Activated naive CD4-positive, alpha-beta T cell treated with anti-CD3 and anti-CD28 coated beads for 36 hours (primary cell): ENCODE measurements around the gene NIP7. TPM values are rescaled to one million over a fixed set of nuclear protein-coding genes. Genes with fewer than 3 reads are reported as not detected.

Experiments used
- CTCF ChIA-PET: fragments of 350-600 bp; sonication (Branson Sonifier 250); formaldehyde crosslinking; loops from one replicate; lab custom pipeline; 2021; ENCODE audit warnings: antibody characterized with exemption; lab: Charles Lee
- DNase-seq: peaks from one replicate; pipeline ENCODE4 v3.0.0-alpha.2; 2020
- H3K27ac Mint-ChIP-seq: one replicate; pipeline ENCODE4 v1.8.0; 2021; ENCODE audit warnings: mild to moderate bottlenecking, mixed read lengths
- H3K27me3 Mint-ChIP-seq: one replicate; pipeline ENCODE4 v1.8.0; 2021; ENCODE audit warnings: low read depth, mixed read lengths
- H3K36me3 Mint-ChIP-seq: one replicate; pipeline ENCODE4 v1.8.0; 2021; ENCODE audit warnings: low read depth, mixed read lengths
- H3K4me1 Mint-ChIP-seq: one replicate; pipeline ENCODE4 v1.8.0; 2021; ENCODE audit warnings: low read depth, mixed read lengths
- H3K4me3 Mint-ChIP-seq: one replicate; pipeline ENCODE4 v1.8.0; 2021; ENCODE audit warnings: mild to moderate bottlenecking, moderate library complexity, mixed read lengths
- H3K9me3 Mint-ChIP-seq: one replicate; pipeline ENCODE4 v1.8.0; 2021; ENCODE audit warnings: mixed read lengths
- intact Hi-C: fragments of 100-400 bp; cut with micrococcal nuclease; formaldehyde crosslinking; loops from one replicate; pipeline ENCODE4 v1.15.1; 2023
- total RNA-seq, 2 experiments: library from RNA; stranded (reverse); gene quantifications; one replicate each; pipeline ENCODE4 v1.2.3, GENCODE V29; 2021

Gene NIP7
- total RNA-seq, 2 experiments from 2014 or later = 35.3 to 36.8 TPM

DNA sequence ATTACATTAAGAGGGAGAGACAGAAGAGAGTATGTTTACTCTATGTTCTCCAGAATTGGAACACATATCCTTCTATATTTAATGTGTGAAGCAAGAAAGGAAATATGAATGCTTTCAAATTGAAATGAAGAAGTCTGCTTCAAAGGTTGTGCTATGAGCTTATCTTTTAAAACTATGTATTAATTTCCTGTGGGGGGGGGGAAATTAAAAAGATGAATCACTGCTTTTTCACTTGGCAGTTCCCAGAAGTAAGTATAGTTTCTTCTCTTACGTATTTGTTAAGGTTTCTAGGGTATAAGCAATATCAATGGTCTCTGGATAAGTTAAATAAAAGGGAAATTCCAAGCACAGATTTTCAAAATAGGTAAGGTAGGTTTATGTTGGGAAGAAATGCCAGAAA lies 39.2 kb downstream of the NIP7 start:
- Mint-ChIP-seq H3K27ac (peak overlapping the region; percentile 80), H3K36me3 (peaks cover 47% of the 10 kb centered on the region), H3K9me3 (no peaks in the 10 kb centered on the region), H3K27me3 (no peaks in the 10 kb centered on the region), H3K4me3 (no peak overlapping the region), H3K4me1 (peaks cover 49% of the 10 kb centered on the region)
- CTCF ChIA-PET = interaction anchor here (0.5 to 2.0 kb wide), 5 partner anchors 15 to 269 kb away, joined by 3 to 5 read pairs (median 3); partner anchors contain the start of genes COG8 and NIP7
- intact Hi-C loops = no loop called here
- DNase-seq = no peak

GRCh38 chr16:69381231-69381630 lies 41.7 kb downstream of the NIP7 start:
- CTCF ChIA-PET = interaction anchor here (1.2 kb wide), 1 partner anchor 16 kb away, joined by 3 read pairs; no protein-coding TSS in a partner anchor
- Mint-ChIP-seq H3K9me3 (no peaks in the 10 kb centered on the region), H3K27ac (peak overlapping the region; percentile 65), H3K4me3 (no peak overlapping the region), H3K27me3 (no peaks in the 10 kb centered on the region), H3K36me3 (peaks cover 55% of the 10 kb centered on the region), H3K4me1 (peaks cover 61% of the 10 kb centered on the region)
- intact Hi-C loops = loop anchor here (10.0 kb wide), 1 partner anchor 216 kb away; no protein-coding TSS in a partner anchor
- DNase-seq = no peak

GRCh38 chr16:69382421-69382820 lies 42.8 kb downstream of the NIP7 start:
- no peak overlapping the region for H3K4me3 Mint-ChIP-seq
- DNase-seq = no peak
- H3K27me3 Mint-ChIP-seq = no peaks in the 10 kb centered on the region
- CTCF ChIA-PET = interaction anchor here (1.1 kb wide), 1 partner anchor 14 kb away, joined by 3 read pairs; no protein-coding TSS in a partner anchor
- intact Hi-C loops = loop anchor here (10.0 kb wide), 1 partner anchor 218 kb away; no protein-coding TSS in a partner anchor
- peaks cover 49% of the 10 kb centered on the region for H3K36me3 Mint-ChIP-seq
- H3K27ac Mint-ChIP-seq = peak overlapping the region; percentile 59
- peaks cover 61% of the 10 kb centered on the region for H3K4me1 Mint-ChIP-seq
- H3K9me3 Mint-ChIP-seq = no peaks in the 10 kb centered on the region

DNA sequence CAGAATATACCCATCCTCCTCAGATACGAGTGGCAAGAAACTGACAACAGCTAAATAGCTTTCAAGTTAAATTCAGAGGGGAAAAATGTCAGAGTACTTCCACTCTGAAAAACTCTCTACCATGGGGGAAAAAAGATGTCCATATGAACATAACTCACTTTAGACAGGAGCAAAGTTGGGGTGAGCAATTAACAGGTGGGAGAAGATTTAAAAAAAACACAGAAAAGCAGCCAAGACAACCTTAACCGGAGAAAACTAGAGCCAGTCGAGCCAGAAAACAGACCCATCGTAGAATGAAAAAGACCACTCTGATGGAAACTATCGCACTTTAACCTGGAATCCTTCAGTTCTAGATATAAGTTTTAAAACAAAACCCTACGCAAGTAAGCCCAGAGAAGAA lies 45.4 kb downstream of the NIP7 start:
- Mint-ChIP-seq H3K27ac (peak overlapping the region; percentile 97), H3K36me3 (peaks cover 36% of the 10 kb centered on the region), H3K27me3 (no peaks in the 10 kb centered on the region), H3K9me3 (no peaks in the 10 kb centered on the region), H3K4me1 (peaks cover 38% of the 10 kb centered on the region), H3K4me3 (peak overlapping the region; percentile 97)
- intact Hi-C loops = loop anchor here (1.0 to 10.0 kb wide), 4 partner anchors 39 to 220 kb away; partner anchors contain the start of genes CYB5B and VPS4A
- CTCF ChIA-PET = interaction anchor here (1.4 to 1.9 kb wide), 2 partner anchors 15 to 369 kb away, joined by 3 to 6 read pairs; partner anchors contain the start of gene NOB1
- DNase-seq = no peak

- H3K4me1 Mint-ChIP-seq = peaks cover 29% of the 10 kb centered on the region
- CTCF ChIA-PET = interaction anchor here (2.4 kb wide), 1 partner anchor 10 kb away, joined by 15 read pairs; no protein-coding TSS in a partner anchor
- no peak for DNase-seq
- no peaks in the 10 kb centered on the region for H3K9me3 Mint-ChIP-seq
- peaks cover 26% of the 10 kb centered on the region for H3K36me3 Mint-ChIP-seq
- H3K4me3 Mint-ChIP-seq = peak overlapping the region; percentile 97
- H3K27me3 Mint-ChIP-seq = no peaks in the 10 kb centered on the region
- peak overlapping the region; percentile 92 for H3K27ac Mint-ChIP-seq
- intact Hi-C loops = loop anchor here (1.0 to 10.0 kb wide), 3 partner anchors 47 to 368 kb away; partner anchors contain the start of genes COG8, NIP7 and NOB1
These were observed 47.0 kb downstream of the NIP7 start for GRCh38 chr16:69386596-69386995.

Other genes with a start within 250 kb of the NIP7 start
- gene HAS3, start 234.1 kb upstream of the NIP7 start, total RNA-seq = under 1 TPM; 0.20 to 0.31 TPM
- gene CHTF8, start 207.2 kb upstream of the NIP7 start, total RNA-seq = 100 to 1,000 TPM; 114 to 117 TPM
- 10 to 100 TPM; 62.6 to 69.8 TPM for gene UTP4, start 207.1 kb upstream of the NIP7 start, total RNA-seq
- 1 to 10 TPM; 7.3 to 7.8 TPM for gene SNTB2, start 152.6 kb upstream of the NIP7 start, total RNA-seq
- 10 to 100 TPM; 34.3 to 35.8 TPM for gene VPS4A, start 28.4 kb upstream of the NIP7 start, total RNA-seq
- gene PDF, start 9.2 kb upstream of the NIP7 start, total RNA-seq = 10 to 100 TPM; 12.3 to 13.9 TPM
- gene COG8, start 208 bp upstream of the NIP7 start, total RNA-seq = 10 to 100 TPM; 21.0 to 22.6 TPM
- gene TMED6, start 12.0 kb downstream of the NIP7 start, total RNA-seq = under 1 TPM; 0.86 to 0.88 TPM
- 10 to 100 TPM; 38.6 to 40.1 TPM for gene TERF2, start 46.2 kb downstream of the NIP7 start, total RNA-seq
- gene CYB5B, start 84.8 kb downstream of the NIP7 start, total RNA-seq = 100 to 1,000 TPM; 160 to 172 TPM
- gene NFAT5, start 226.2 kb downstream of the NIP7 start, total RNA-seq = 10 to 100 TPM; 33.0 to 34.0 TPM